ENCODE data around the gene RBM43.

The RBM43 gene

DNA sequence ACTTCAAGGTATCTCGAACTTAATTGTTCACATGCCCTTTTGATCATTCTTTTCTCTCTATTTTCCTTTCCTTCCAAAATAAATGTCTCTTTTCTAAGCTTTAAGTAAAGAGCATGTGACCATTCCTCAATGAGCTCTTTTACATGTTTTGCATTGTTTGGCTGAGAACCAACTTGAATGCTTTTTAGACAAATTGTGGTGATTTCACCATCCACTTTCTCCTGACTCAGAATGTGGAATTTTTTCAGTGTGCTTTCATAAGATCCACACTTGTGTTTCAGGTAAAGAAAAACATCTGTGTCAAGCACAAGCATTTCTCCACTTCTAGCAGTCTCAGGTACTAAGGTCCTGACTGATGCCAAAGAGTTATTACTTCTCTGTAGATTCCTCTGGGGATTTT lies 10.7 kb downstream of the RBM43 start:
- TF ChIP-seq, protein P1, sequence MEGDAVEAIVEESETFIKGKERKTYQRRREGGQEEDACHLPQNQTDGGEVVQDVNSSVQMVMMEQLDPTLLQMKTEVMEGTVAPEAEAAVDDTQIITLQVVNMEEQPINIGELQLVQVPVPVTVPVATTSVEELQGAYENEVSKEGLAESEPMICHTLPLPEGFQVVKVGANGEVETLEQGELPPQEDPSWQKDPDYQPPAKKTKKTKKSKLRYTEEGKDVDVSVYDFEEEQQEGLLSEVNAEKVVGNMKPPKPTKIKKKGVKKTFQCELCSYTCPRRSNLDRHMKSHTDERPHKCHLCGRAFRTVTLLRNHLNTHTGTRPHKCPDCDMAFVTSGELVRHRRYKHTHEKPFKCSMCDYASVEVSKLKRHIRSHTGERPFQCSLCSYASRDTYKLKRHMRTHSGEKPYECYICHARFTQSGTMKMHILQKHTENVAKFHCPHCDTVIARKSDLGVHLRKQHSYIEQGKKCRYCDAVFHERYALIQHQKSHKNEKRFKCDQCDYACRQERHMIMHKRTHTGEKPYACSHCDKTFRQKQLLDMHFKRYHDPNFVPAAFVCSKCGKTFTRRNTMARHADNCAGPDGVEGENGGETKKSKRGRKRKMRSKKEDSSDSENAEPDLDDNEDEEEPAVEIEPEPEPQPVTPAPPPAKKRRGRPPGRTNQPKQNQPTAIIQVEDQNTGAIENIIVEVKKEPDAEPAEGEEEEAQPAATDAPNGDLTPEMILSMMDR (IDR thresholded peaks at IDR 0.05; ENCODE audit: low read depth, low read length): no peak
- Histone ChIP-seq H3K9me3 (no peaks in the 10 kb centered on the region), H3K4me1 (no peaks in the 10 kb centered on the region), H3K4me3 (ENCODE audit: low read depth, low read length) (no peak overlapping the region), H3K27me3 (no peaks in the 10 kb centered on the region), H3K36me3 (no peaks in the 10 kb centered on the region)
- DNase-seq: no peak

DNA sequence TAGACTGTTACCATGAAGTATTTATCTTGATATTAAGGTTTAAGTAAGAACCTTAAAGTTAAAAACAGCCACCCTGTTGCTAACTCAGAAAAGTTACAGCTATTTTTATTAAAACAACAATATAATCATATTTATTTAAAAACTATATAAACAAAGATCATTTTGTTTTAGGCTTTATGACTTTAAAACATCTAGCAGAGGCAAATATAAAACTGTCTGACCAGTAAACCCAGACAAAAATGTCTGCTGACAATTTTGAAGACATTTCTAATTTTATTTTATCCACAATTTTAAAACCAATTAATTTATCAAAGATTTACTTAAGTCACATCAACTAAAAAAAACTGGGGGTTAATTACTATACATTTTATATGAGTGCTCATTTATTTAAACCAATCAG lies 14.2 kb downstream of the RBM43 start:
- Histone ChIP-seq H3K9me3 (no peaks in the 10 kb centered on the region), H3K4me1 (no peaks in the 10 kb centered on the region)
- no peak for DNase-seq

DNA sequence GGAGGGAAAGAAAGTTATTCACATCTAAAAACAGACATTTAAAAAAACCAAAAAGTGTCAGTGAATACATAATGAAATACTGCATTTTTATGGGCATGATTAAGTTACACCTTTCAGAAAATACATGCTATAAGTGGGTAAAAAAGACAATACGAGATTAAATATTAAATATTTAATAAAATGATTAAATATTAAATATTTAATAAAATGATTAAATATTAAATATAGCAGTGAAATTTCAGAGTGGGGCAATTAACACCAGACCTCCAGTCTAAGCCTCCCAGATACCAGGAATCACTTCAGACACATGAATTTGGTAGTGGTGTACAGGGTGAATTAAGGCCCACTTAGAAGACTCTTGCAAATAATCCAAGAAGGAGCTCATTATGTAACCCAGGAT lies 15.5 kb downstream of the RBM43 start:
- TF ChIP-seq, protein P1 (IDR thresholded peaks at IDR 0.05; ENCODE audit: low read depth, low read length): no peak
- no peaks in the 10 kb centered on the region for H3K4me1 ChIP-seq
- no peak overlapping the region for H3K4me3 ChIP-seq (ENCODE audit: low read depth, low read length)
- H3K27me3 ChIP-seq: no peaks in the 10 kb centered on the region
- H3K9me3 ChIP-seq: no peaks in the 10 kb centered on the region
- no peak for DNase-seq
- H3K36me3 ChIP-seq: no peaks in the 10 kb centered on the region

More for the DNA sequence above, 14.2 kb downstream of the RBM43 start:
- Histone ChIP-seq H3K4me3 (ENCODE audit: low read depth, low read length) (no peak overlapping the region), H3K36me3 (no peaks in the 10 kb centered on the region), H3K27me3 (no peaks in the 10 kb centered on the region)
- TF ChIP-seq, protein P1 (IDR thresholded peaks at IDR 0.05; ENCODE audit: low read depth, low read length): no peak

DNA sequence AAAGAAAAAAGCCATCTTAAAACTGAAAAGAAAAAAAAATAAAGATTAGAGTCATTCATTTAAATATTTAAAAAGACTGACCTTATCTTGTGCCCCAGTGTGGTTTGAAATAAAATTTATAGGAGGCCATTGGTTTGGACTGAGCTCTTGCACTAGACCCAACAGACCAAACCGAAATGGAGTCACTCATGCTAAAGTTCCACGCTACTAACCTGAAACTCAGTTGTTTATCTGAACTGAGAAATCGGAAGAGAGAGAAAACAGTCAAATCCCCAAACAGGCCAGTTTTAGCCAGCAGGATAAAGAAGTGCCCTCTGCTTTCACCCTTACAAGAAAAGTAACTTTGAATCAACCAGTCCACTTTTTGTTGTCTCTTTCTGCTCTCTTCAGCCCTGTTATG lies 18.2 kb downstream of the RBM43 start:
- Histone ChIP-seq H3K4me1 (no peaks in the 10 kb centered on the region), H3K36me3 (no peaks in the 10 kb centered on the region)
- TF ChIP-seq, protein P1 (IDR thresholded peaks at IDR 0.05; ENCODE audit: low read depth, low read length): no peak

DNA sequence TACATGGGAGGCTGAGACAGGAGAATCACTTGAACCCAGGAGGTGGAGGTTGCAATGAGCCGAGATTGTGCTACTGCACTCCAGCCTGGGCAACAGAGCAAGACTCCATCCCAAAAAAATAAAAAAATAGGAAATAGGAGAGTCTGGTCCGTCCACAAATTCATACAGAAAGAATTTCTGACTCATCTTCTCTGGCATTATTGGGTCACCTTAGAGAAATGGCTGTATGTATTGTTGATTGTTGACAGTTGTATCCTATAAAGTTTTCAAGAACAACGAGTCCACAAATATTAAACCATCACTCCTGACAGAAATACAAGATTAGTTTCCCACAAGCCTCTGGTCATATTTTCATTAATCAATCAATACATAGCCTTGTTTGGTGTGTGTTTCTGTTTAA lies 20.4 kb downstream of the RBM43 start:
- no peaks in the 10 kb centered on the region for H3K9me3 ChIP-seq
- H3K27me3 ChIP-seq: no peaks in the 10 kb centered on the region
- no peaks in the 10 kb centered on the region for H3K36me3 ChIP-seq
- peaks cover 4% of the 10 kb centered on the region; the same call in 1 of the 2 replicates for H3K4me1 ChIP-seq
- TF ChIP-seq, protein P1 (IDR thresholded peaks at IDR 0.05; ENCODE audit: low read depth, low read length): no peak
- no peak for DNase-seq
- no peak overlapping the region for H3K4me3 ChIP-seq (ENCODE audit: low read depth, low read length)

More for the DNA sequence above, 18.2 kb downstream of the RBM43 start:
- no peaks in the 10 kb centered on the region for H3K9me3 ChIP-seq
- no peaks in the 10 kb centered on the region for H3K27me3 ChIP-seq
- H3K4me3 ChIP-seq (ENCODE audit: low read depth, low read length): no peak overlapping the region
- no peak for DNase-seq

DNA sequence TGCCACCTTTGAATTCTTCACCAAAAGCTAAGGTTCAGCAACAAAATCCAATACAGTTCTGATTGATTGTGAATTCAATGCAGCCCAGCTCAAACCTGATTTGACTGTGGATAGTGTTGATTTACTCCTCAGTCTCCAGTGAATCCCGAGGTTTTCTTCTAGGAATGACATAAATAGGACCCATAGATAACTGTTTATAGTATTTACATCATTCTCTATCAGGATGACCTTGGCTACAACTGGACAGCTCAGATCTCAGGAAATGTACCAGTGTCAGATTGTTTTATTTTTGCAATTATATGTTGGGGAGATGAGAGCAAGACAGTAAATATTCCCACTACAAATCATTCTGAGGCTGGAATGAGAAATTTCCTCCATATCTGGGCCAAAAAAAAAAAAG lies 21.2 kb downstream of the RBM43 start:
- H3K9me3 ChIP-seq: no peaks in the 10 kb centered on the region
- H3K4me1 ChIP-seq: peaks cover 4% of the 10 kb centered on the region; the same call in 1 of the 2 replicates
- no peak overlapping the region for H3K4me3 ChIP-seq (ENCODE audit: low read depth, low read length)
- no peaks in the 10 kb centered on the region for H3K27me3 ChIP-seq
- TF ChIP-seq, protein P1 (IDR thresholded peaks at IDR 0.05; ENCODE audit: low read depth, low read length): no peak
- no peak for DNase-seq
- no peaks in the 10 kb centered on the region for H3K36me3 ChIP-seq

Measured in BE2C (cell line).